ENCODE data around the gene SMIM1.

Gene SMIM1

DNA sequence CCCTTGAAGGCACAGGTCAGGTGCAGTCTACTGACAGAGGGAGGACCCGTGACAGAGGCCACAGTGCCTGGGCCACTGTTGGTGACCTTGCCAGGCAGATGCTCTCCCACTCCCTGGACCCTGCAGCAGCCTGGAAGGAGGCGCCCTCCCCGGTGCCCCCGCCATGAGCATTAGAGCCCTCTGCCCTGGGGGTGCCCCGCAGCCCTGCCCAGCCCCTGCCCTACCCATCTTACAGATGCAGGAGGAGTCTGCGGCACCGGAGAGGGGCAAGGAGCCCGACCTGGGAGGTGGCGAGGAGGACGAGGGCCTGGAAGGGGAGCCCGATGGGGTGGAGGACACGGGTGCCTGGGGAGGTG, 9.7 kb upstream of the SMIM1 start:
- TF ChIP-seq, protein P1, sequence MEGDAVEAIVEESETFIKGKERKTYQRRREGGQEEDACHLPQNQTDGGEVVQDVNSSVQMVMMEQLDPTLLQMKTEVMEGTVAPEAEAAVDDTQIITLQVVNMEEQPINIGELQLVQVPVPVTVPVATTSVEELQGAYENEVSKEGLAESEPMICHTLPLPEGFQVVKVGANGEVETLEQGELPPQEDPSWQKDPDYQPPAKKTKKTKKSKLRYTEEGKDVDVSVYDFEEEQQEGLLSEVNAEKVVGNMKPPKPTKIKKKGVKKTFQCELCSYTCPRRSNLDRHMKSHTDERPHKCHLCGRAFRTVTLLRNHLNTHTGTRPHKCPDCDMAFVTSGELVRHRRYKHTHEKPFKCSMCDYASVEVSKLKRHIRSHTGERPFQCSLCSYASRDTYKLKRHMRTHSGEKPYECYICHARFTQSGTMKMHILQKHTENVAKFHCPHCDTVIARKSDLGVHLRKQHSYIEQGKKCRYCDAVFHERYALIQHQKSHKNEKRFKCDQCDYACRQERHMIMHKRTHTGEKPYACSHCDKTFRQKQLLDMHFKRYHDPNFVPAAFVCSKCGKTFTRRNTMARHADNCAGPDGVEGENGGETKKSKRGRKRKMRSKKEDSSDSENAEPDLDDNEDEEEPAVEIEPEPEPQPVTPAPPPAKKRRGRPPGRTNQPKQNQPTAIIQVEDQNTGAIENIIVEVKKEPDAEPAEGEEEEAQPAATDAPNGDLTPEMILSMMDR (IDR thresholded peaks at IDR 0.05; ENCODE audit: borderline replicate concordance, control extremely low read depth, extremely low read depth, insufficient read depth, missing control alignments): no peak
- DNase-seq (ENCODE audit: low spot score): no peak
- in situ Hi-C loops (cut with MboI; ENCODE audit: low sequenced_read_pairs, unreplicated experiment): no loop called here

- DNase-seq (ENCODE audit: low spot score): no peak
- TF ChIP-seq, protein P1 (IDR thresholded peaks at IDR 0.05; ENCODE audit: borderline replicate concordance, control extremely low read depth, extremely low read depth, insufficient read depth, missing control alignments): no peak
- in situ Hi-C loops (cut with MboI; ENCODE audit: low sequenced_read_pairs, unreplicated experiment): no loop called here
These were observed 9.0 kb upstream of the SMIM1 start for GRCh38 chr1:3763351-3764125.

- in situ Hi-C loops (cut with MboI; ENCODE audit: low sequenced_read_pairs, unreplicated experiment): no loop called here
- TF ChIP-seq, protein P1 (IDR thresholded peaks at IDR 0.05; ENCODE audit: borderline replicate concordance, control extremely low read depth, extremely low read depth, insufficient read depth, missing control alignments): no peak
- no peak for DNase-seq (ENCODE audit: low spot score)
These were observed 5.1 kb upstream of the SMIM1 start for GRCh38 chr1:3767328-3767925.

- DNase-seq (ENCODE audit: low spot score): no peak
- in situ Hi-C loops (cut with MboI; ENCODE audit: low sequenced_read_pairs, unreplicated experiment): no loop called here
- TF ChIP-seq, protein P1 (IDR thresholded peaks at IDR 0.05; ENCODE audit: borderline replicate concordance, control extremely low read depth, extremely low read depth, insufficient read depth, missing control alignments): no peak
These were observed 3.6 kb upstream of the SMIM1 start for GRCh38 chr1:3768811-3769390.

DNA sequence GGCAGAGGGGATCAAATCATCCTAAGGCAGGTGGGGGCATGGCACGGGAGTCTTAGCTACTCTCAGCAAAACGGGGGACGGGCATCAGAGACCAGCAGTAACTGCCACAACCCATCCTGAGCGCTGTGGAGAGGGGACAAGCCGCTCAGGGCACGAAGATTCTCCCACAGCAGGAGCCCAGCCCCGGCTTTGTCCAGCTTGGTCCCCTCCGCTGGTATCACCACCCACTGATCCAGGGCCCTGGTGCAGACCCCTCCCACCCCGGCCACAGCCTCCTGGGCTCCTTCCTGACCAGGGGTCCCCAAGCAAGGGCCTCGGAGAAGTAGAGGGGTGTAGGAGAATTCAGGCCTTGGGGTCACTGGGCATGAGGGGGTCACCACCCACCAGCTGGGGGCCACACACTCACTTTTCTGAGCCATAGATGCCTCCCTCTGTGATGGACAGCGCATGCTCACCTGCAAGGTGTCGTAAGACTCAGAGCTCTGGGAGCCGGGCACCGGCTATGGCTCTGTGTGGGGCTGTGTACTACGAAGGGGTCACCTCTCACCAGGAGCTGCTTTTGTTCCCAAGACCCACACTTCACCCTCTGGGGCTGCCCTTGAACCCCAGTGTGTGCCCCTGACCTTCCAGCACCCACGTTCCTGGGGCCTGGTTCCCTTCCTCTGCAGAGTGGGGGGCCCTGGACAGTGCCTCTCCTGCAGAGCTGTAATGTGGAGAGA, 2.3 kb upstream of the SMIM1 start:
- TF ChIP-seq, protein P1 (IDR thresholded peaks at IDR 0.05; ENCODE audit: borderline replicate concordance, control extremely low read depth, extremely low read depth, insufficient read depth, missing control alignments): no peak
- no peak for DNase-seq (ENCODE audit: low spot score)
- in situ Hi-C loops (cut with MboI; ENCODE audit: low sequenced_read_pairs, unreplicated experiment): no loop called here
